HEK293 (cell line): ENCODE measurements around the gene PDE4B.

Experiments
- TRIM28 ChIP-seq: IDR thresholded peaks from 2 replicates; pipeline ENCODE4 v1.6.1; 2011; ENCODE audit warnings: low read length, control low read depth, borderline replicate concordance
- YY2 ChIP-seq: fragments of 450-650 bp; formaldehyde crosslinking; IDR thresholded peaks from 2 replicates; pipeline ENCODE4 v1.5.1; 2016; ENCODE audit warnings: missing biosample characterization, missing genetic modification characterization
- ZBTB1 ChIP-seq: fragments of 450-650 bp; formaldehyde crosslinking; IDR thresholded peaks from 2 replicates; pipeline ENCODE4 v1.5.1; 2016; ENCODE audit warnings: missing biosample characterization, missing genetic modification characterization
- ZNF248 ChIP-seq: fragments of 450-650 bp; formaldehyde crosslinking; IDR thresholded peaks from 2 replicates; pipeline ENCODE4 v1.5.1; 2017; ENCODE audit warnings: missing biosample characterization, missing genetic modification characterization
- ZNF324 ChIP-seq: fragments of 450-650 bp; formaldehyde crosslinking; IDR thresholded peaks from 2 replicates; pipeline ENCODE4 v1.5.1; 2016; ENCODE audit warnings: missing biosample characterization, missing genetic modification characterization
- ZNF501 ChIP-seq: fragments of 450-650 bp; formaldehyde crosslinking; IDR thresholded peaks from 2 replicates; pipeline ENCODE4 v1.5.1; 2016; ENCODE audit warnings: missing biosample characterization, missing genetic modification characterization
- ZNF621 ChIP-seq: fragments of 450-650 bp; formaldehyde crosslinking; IDR thresholded peaks from 2 replicates; pipeline ENCODE4 v1.5.1; 2017; ENCODE audit warnings: missing biosample characterization, missing genetic modification characterization
- TF ChIP-seq, protein P1 (sequence below): fragments of 450-650 bp; formaldehyde crosslinking; IDR thresholded peaks from 2 replicates; pipeline ENCODE4 v1.5.1; 2016; ENCODE audit warnings: missing biosample characterization, missing genetic modification characterization
- TF ChIP-seq, protein P2 (sequence below): fragments of 450-650 bp; formaldehyde crosslinking; IDR thresholded peaks from 2 replicates; pipeline ENCODE4 v1.5.1; 2016; ENCODE audit warnings: missing biosample characterization, missing genetic modification characterization
- TF ChIP-seq, protein P3 (sequence below): fragments of 450-650 bp; formaldehyde crosslinking; conservative IDR thresholded peaks from 2 replicates; pipeline ENCODE4 v1.5.1; 2016; ENCODE audit warnings: low read depth, missing biosample characterization, missing genetic modification characterization
- TF ChIP-seq, protein P4 (sequence below): fragments of 450-650 bp; formaldehyde crosslinking; IDR thresholded peaks from 2 replicates; pipeline ENCODE4 v1.5.1; 2016; ENCODE audit warnings: missing biosample characterization, missing genetic modification characterization

DNA sequence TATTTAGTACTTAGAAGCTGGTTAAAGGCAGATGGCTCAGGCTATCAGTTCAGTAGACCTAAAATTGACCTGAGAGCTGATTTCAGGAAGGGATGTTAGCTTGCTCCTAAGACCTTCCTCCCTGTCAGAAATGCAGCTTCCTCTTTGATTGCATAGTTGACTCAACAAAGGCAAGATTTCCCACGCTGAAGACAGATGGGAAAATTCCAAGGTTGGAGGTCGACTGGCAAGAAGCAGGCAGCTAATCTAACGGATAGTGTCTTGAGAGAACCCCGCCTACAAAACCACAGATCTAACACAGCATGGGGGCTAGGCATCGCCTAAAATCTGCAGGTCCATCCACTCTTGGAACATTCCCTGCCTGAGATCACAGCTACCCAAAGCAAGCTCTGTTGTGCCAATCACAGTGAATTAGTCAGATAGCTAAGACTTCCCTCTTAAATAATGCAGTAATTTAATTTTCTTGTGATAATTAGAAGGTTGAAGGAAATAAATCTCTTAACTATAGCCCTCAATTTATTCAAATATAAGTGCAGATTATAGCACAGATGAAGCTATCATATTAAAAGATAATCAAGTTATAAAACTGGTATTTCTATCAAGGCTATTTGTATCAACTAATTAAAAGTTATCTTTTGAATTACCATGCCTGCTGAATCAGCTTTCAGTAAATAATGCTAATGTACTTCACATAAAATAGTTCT, 383.5 kb downstream of the PDE4B start:
- TF ChIP-seq YY2 (tag by site-specific recombination) (no peak), ZNF248 (tag by site-specific recombination) (no peak), ZBTB1 (tag by site-specific recombination) (no peak), ZNF501 (tag by site-specific recombination) (no peak), TRIM28 (no peak), ZNF621 (tag by site-specific recombination) (no peak), ZNF324 (tag by site-specific recombination) (no peak)
- TF ChIP-seq, protein P1, sequence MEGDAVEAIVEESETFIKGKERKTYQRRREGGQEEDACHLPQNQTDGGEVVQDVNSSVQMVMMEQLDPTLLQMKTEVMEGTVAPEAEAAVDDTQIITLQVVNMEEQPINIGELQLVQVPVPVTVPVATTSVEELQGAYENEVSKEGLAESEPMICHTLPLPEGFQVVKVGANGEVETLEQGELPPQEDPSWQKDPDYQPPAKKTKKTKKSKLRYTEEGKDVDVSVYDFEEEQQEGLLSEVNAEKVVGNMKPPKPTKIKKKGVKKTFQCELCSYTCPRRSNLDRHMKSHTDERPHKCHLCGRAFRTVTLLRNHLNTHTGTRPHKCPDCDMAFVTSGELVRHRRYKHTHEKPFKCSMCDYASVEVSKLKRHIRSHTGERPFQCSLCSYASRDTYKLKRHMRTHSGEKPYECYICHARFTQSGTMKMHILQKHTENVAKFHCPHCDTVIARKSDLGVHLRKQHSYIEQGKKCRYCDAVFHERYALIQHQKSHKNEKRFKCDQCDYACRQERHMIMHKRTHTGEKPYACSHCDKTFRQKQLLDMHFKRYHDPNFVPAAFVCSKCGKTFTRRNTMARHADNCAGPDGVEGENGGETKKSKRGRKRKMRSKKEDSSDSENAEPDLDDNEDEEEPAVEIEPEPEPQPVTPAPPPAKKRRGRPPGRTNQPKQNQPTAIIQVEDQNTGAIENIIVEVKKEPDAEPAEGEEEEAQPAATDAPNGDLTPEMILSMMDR (tag by site-specific recombination), result no peak
- TF ChIP-seq, protein P2, sequence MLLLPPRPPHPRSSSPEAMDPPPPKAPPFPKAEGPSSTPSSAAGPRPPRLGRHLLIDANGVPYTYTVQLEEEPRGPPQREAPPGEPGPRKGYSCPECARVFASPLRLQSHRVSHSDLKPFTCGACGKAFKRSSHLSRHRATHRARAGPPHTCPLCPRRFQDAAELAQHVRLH (tag by site-specific recombination), result no peak
- TF ChIP-seq, protein P3, sequence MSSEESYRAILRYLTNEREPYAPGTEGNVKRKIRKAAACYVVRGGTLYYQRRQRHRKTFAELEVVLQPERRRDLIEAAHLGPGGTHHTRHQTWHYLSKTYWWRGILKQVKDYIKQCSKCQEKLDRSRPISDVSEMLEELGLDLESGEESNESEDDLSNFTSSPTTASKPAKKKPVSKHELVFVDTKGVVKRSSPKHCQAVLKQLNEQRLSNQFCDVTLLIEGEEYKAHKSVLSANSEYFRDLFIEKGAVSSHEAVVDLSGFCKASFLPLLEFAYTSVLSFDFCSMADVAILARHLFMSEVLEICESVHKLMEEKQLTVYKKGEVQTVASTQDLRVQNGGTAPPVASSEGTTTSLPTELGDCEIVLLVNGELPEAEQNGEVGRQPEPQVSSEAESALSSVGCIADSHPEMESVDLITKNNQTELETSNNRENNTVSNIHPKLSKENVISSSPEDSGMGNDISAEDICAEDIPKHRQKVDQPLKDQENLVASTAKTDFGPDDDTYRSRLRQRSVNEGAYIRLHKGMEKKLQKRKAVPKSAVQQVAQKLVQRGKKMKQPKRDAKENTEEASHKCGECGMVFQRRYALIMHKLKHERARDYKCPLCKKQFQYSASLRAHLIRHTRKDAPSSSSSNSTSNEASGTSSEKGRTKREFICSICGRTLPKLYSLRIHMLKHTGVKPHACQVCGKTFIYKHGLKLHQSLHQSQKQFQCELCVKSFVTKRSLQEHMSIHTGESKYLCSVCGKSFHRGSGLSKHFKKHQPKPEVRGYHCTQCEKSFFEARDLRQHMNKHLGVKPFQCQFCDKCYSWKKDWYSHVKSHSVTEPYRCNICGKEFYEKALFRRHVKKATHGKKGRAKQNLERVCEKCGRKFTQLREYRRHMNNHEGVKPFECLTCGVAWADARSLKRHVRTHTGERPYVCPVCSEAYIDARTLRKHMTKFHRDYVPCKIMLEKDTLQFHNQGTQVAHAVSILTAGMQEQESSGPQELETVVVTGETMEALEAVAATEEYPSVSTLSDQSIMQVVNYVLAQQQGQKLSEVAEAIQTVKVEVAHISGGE (tag by site-specific recombination), result no peak
- TF ChIP-seq, protein P4, sequence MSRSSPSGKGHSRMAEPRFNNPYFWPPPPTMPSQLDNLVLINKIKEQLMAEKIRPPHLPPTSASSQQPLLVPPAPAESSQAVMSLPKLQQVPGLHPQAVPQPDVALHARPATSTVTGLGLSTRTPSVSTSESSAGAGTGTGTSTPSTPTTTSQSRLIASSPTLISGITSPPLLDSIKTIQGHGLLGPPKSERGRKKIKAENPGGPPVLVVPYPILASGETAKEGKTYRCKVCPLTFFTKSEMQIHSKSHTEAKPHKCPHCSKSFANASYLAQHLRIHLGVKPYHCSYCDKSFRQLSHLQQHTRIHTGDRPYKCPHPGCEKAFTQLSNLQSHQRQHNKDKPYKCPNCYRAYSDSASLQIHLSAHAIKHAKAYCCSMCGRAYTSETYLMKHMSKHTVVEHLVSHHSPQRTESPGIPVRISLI (tag by site-specific recombination), result no peak
